ENCODE measurements around the gene CSN3. TPM values are rescaled to one million over a fixed set of nuclear protein-coding genes. Genes with fewer than 3 reads are reported as not detected.

Gene CSN3
- total RNA-seq, 1 donor from 2014 or later = not detected

DNA sequence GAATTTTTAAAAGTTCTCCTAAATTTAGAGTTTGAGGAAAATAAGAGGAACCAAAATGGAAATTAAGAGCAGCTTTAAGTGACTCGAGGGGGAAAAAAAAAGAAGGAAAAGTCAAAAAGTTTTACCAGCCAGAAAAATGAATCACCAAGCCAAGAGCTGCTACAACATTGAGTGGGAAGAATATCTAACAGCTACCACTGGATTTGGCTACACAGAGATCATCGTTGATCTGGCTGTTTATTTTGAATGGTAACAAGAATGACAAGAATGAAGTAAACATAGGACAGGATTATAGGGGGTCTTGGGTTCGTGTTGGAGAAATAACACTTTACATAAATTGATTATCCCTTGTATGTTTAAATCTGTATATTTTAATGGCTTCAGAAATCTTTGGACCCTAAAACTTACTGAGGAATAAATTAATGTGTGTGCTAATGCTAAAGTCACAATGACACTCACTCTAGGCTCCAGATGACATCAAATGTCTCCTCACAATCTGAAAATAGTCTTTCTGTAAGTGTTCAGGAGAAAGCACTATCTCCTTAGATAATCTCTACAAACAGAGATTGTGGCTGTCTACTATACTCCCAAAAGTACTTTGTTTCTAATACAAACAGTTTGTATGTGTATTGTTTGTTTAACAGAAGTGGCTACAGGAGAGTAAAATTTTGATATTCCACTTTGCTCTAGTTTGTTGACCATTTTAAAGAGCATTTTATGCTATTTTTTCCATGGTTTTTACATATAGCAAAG lies 3.1 kb upstream of the CSN3 start:
- Histone ChIP-seq H3K27ac (no peak overlapping the region), H3K27me3 (no peaks in the 10 kb centered on the region), H3K4me3 (no peak overlapping the region), H3K4me1 (no peaks in the 10 kb centered on the region), H3K36me3 (no peaks in the 10 kb centered on the region), H3K9me3 (no peaks in the 10 kb centered on the region)
- intact Hi-C loops (cut with DNase I) = no loop called here
- DNase-seq (ENCODE audit: extremely low spot score in 2 of 2) = no peak
- no peak for TF ChIP-seq POLR2AphosphoS5 (IDR thresholded peaks at IDR 0.05; ENCODE audit: insufficient read depth in 1 of 2, low read depth in 1 of 2)

DNA sequence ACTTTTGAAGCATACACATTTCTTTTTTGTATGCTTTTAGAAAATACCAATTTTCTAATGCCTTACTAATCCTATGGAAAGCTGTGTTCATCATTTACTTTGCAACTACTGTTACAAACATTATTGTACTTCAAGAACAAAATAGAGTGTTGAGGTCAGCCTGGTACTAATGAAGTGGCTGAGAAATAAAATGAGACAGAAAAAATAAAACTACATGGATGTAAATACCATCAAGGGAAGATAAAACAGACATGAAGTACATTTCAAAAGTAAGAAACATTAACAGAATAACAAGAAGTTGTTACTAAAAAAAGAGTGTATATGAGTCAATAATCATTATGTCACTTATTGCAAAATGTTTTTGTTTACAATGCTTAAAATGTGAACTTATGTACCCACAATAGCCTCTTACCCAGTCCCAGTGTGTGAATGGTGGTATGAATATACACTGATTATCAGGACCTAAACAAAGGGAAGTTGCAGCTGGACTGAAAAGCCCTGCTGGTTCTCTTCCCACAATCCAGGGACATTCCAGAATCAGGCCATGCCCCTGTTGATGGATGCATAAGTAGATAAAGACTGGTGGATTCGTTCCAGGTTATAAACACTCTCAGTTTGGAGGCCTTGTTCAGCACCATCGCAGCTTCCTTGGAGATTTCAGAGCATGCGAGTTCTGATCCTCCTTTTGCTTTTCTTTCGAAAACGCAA lies 2.4 kb upstream of the CSN3 start:
- intact Hi-C loops (cut with DNase I) = no loop called here

DNA sequence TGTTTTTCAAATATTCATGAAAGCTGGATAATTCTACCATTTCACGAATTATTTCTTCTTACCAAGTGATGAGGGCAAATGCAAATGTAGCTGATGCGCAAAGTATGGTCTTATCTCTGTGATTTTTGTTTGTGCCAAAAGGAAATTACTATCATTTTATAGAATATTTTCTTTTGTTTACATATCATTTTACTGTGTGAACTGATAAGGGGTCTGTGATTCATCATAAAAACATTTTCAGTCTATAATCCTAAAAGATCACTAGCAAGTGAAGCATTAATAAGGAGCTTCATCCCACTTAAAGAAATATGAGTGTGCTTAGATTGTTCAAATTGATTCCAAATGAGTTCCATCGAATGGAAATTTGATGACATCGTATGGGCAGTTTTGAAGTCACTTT lies 694 bp downstream of the CSN3 start:
- Histone ChIP-seq H3K9me3 (no peaks in the 10 kb centered on the region), H3K27me3 (no peaks in the 10 kb centered on the region), H3K36me3 (no peaks in the 10 kb centered on the region), H3K4me3 (no peak overlapping the region), H3K4me1 (no peaks in the 10 kb centered on the region), H3K27ac (no peak overlapping the region)
- intact Hi-C loops (cut with DNase I) = no loop called here
- TF ChIP-seq CTCF (IDR thresholded peaks at IDR 0.05) (no peak), POLR2A (IDR thresholded peaks at IDR 0.05) (no peak), POLR2AphosphoS5 (IDR thresholded peaks at IDR 0.05; ENCODE audit: insufficient read depth in 1 of 2, low read depth in 1 of 2) (no peak)
- no peak for DNase-seq (ENCODE audit: extremely low spot score in 2 of 2)

More for the DNA sequence above, 2.4 kb upstream of the CSN3 start:
- no peaks in the 10 kb centered on the region for H3K9me3 ChIP-seq
- H3K4me1 ChIP-seq = no peaks in the 10 kb centered on the region
- no peak for TF ChIP-seq CTCF (IDR thresholded peaks at IDR 0.05)
- no peak for TF ChIP-seq POLR2AphosphoS5 (IDR thresholded peaks at IDR 0.05; ENCODE audit: insufficient read depth in 1 of 2, low read depth in 1 of 2)
- TF ChIP-seq POLR2A (IDR thresholded peaks at IDR 0.05) = no peak
- no peaks in the 10 kb centered on the region for H3K36me3 ChIP-seq
- no peak overlapping the region for H3K27ac ChIP-seq
- no peaks in the 10 kb centered on the region for H3K27me3 ChIP-seq
- H3K4me3 ChIP-seq = no peak overlapping the region
- no peak for DNase-seq (ENCODE audit: extremely low spot score in 2 of 2)

- intact Hi-C loops (cut with DNase I) = no loop called here
- Histone ChIP-seq H3K9me3 (no peaks in the 10 kb centered on the region), H3K36me3 (no peaks in the 10 kb centered on the region), H3K27ac (no peak overlapping the region), H3K27me3 (no peaks in the 10 kb centered on the region), H3K4me3 (no peak overlapping the region), H3K4me1 (no peaks in the 10 kb centered on the region)
- no peak for TF ChIP-seq CTCF (IDR thresholded peaks at IDR 0.05)
- no peak for TF ChIP-seq POLR2A (IDR thresholded peaks at IDR 0.05)
- no peak for TF ChIP-seq POLR2AphosphoS5 (IDR thresholded peaks at IDR 0.05; ENCODE audit: insufficient read depth in 1 of 2, low read depth in 1 of 2)
- DNase-seq (ENCODE audit: extremely low spot score in 2 of 2) = no peak
These were observed 9.0 kb downstream of the CSN3 start for GRCh38 chr4:70251250-70251944.

DNA sequence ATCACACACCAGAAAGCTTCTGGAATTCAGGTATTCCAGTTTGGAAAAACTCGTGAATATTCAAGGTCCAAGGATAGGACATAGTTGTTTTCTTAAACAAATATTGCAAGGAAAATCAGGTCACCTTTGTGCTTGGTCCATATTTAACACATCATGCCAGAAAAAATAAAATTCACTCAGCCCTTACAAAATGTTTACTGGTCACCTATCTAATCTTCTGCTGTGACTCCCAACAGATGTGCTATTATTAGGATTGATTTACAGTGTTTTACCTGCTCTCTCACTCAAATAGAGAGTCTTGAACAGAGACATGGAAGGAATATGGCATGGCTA lies 9.5 kb downstream of the CSN3 start:
- H3K4me3 ChIP-seq = no peak overlapping the region
- no peak overlapping the region for H3K27ac ChIP-seq
- no peaks in the 10 kb centered on the region for H3K27me3 ChIP-seq
- H3K9me3 ChIP-seq = no peaks in the 10 kb centered on the region
- TF ChIP-seq CTCF (IDR thresholded peaks at IDR 0.05) (no peak), POLR2A (IDR thresholded peaks at IDR 0.05) (no peak), POLR2AphosphoS5 (IDR thresholded peaks at IDR 0.05; ENCODE audit: insufficient read depth in 1 of 2, low read depth in 1 of 2) (no peak)
- H3K4me1 ChIP-seq = no peaks in the 10 kb centered on the region
- intact Hi-C loops (cut with DNase I) = no loop called here
- DNase-seq (ENCODE audit: extremely low spot score in 2 of 2) = no peak
- H3K36me3 ChIP-seq = no peaks in the 10 kb centered on the region
